Measurements from ENCODE around the gene RHEB.

Gene RHEB

DNA sequence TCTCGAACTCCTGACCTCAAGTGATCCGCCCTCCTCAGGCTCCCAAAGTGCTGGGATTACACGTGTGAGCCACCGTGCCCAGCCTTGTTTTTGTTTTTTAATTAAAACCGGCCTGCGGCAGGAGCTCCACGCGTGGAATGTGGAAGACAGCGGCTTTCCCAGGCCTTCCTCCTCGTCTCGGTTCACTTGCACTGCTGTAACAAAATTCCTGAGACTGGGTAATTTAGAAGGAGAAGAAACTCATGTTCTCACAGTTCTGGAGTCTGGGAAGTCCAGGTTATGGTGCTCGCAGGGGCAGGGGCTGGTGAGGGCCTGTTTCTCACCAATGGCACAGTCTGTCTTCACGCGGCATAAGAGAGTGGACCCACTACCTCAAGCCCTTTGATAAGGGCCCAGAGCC is 65.4 kb downstream of the RHEB start:
- H3K4me3 ChIP-seq (ENCODE audit: low read length): no peak overlapping the region
- H3K9me3 ChIP-seq (ENCODE audit: control insufficient read depth, insufficient read depth, low read length): no peaks in the 10 kb centered on the region
- no peaks in the 10 kb centered on the region for H3K36me3 ChIP-seq (ENCODE audit: control insufficient read depth, low read length)
- H3K4me2 ChIP-seq (ENCODE audit: low read length): no peak overlapping the region
- no peaks in the 10 kb centered on the region for H4K20me1 ChIP-seq (ENCODE audit: control insufficient read depth, insufficient read depth, low read depth, low read length)
- H3K79me2 ChIP-seq (ENCODE audit: control insufficient read depth, low read length): no peaks in the 10 kb centered on the region
- peaks cover 9% of the 10 kb centered on the region; the same call in 1 of the 2 replicates for H3K27me3 ChIP-seq (ENCODE audit: control insufficient read depth, low read length)
- TF ChIP-seq, protein P1, sequence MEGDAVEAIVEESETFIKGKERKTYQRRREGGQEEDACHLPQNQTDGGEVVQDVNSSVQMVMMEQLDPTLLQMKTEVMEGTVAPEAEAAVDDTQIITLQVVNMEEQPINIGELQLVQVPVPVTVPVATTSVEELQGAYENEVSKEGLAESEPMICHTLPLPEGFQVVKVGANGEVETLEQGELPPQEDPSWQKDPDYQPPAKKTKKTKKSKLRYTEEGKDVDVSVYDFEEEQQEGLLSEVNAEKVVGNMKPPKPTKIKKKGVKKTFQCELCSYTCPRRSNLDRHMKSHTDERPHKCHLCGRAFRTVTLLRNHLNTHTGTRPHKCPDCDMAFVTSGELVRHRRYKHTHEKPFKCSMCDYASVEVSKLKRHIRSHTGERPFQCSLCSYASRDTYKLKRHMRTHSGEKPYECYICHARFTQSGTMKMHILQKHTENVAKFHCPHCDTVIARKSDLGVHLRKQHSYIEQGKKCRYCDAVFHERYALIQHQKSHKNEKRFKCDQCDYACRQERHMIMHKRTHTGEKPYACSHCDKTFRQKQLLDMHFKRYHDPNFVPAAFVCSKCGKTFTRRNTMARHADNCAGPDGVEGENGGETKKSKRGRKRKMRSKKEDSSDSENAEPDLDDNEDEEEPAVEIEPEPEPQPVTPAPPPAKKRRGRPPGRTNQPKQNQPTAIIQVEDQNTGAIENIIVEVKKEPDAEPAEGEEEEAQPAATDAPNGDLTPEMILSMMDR (IDR thresholded peaks at IDR 0.05; ENCODE audit: low read depth, low read length, poor library complexity, severe bottlenecking): no peak
- no peak for TF ChIP-seq EZH2phosphoT487 (IDR thresholded peaks at IDR 0.05; ENCODE audit: borderline replicate concordance, low read length)
- H3F3A ChIP-seq (ENCODE audit: control insufficient read depth, insufficient read depth): no peaks in the 10 kb centered on the region
- no peaks in the 10 kb centered on the region for H3K4me1 ChIP-seq (ENCODE audit: control insufficient read depth, low read length)
- H3K9me2 ChIP-seq (replicated peaks; ENCODE audit: control insufficient read depth, low read length): no peaks in the 10 kb centered on the region
- H3K27ac ChIP-seq (ENCODE audit: low read depth, low read length): no peak overlapping the region

DNA sequence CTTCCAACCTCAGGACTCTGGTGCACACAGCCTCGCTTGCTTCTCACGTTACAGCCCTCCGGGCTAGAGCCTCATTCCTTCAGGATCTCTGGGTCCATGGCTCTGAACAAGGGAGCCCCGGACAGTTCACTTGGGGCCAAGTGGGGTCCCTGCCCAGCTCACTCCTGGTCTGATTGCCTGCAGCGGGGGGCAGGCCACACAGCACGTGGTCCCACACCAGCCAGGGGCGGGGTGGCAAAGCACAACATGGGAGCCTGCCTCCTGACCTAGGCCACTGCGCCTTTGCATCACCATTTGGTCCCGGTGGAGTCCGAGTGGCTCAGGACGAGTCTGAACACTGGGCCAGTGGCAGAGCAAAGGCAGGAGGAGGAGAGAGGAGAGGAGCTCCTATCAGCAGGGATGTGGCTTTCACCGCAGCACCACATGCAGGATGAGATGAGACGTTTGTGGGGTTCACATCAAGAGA is 66.3 kb downstream of the RHEB start:
- TF ChIP-seq, protein P1 (IDR thresholded peaks at IDR 0.05; ENCODE audit: low read depth, low read length, poor library complexity, severe bottlenecking): no peak
- TF ChIP-seq EZH2phosphoT487 (IDR thresholded peaks at IDR 0.05; ENCODE audit: borderline replicate concordance, low read length): no peak
- H3K79me2 ChIP-seq (ENCODE audit: control insufficient read depth, low read length): no peaks in the 10 kb centered on the region
- no peak overlapping the region for H3K4me2 ChIP-seq (ENCODE audit: low read length)
- peaks cover 9% of the 10 kb centered on the region; the same call in 1 of the 2 replicates for H3K27me3 ChIP-seq (ENCODE audit: control insufficient read depth, low read length)
- H3K9me2 ChIP-seq (replicated peaks; ENCODE audit: control insufficient read depth, low read length): no peaks in the 10 kb centered on the region
- H3K4me3 ChIP-seq (ENCODE audit: low read length): no peak overlapping the region
- no peaks in the 10 kb centered on the region for H3K4me1 ChIP-seq (ENCODE audit: control insufficient read depth, low read length)
- H3K27ac ChIP-seq (ENCODE audit: low read depth, low read length): no peak overlapping the region
- H3K9me3 ChIP-seq (ENCODE audit: control insufficient read depth, insufficient read depth, low read length): no peaks in the 10 kb centered on the region
- no peaks in the 10 kb centered on the region for H4K20me1 ChIP-seq (ENCODE audit: control insufficient read depth, insufficient read depth, low read depth, low read length)
- no peaks in the 10 kb centered on the region for H3F3A ChIP-seq (ENCODE audit: control insufficient read depth, insufficient read depth)
- H3K36me3 ChIP-seq (ENCODE audit: control insufficient read depth, low read length): no peaks in the 10 kb centered on the region

DNA sequence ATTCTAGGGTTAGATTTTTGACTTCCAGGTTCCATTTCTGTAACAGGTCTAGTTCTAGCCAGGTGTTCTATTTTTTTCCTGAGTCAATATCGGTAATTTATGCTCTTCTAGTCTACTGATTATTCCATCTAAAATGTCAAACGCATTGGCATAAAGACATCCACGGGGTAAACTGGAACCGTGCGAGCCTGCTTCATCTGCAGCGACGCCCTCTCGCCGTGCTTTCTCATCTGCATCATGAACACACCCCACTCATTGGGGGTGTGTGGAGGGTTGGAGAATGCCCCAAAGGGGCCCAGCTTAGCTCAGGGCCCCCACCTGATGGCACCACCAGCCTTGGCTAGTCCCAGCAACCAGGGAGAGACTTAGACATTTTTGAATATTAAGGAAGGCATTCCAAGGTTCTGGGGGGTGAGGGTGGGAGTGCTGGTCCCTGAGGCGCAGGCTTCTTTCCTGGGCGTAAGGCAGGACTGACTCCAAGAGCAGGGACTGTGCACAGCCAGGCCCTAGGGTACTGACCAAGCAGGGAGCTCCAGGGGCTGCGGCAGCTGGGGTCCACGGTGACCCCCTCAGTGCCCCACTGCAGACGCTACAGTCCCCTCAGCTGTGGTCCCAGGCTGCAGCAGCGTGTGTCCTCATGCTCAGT is 66.9 kb downstream of the RHEB start:
- Histone ChIP-seq H3K27ac (ENCODE audit: low read depth, low read length) (no peak overlapping the region), H3K4me2 (ENCODE audit: low read length) (no peak overlapping the region), H3K36me3 (ENCODE audit: control insufficient read depth, low read length) (no peaks in the 10 kb centered on the region), H3K9me3 (ENCODE audit: control insufficient read depth, insufficient read depth, low read length) (no peaks in the 10 kb centered on the region), H3K4me1 (ENCODE audit: control insufficient read depth, low read length) (no peaks in the 10 kb centered on the region), H3K79me2 (ENCODE audit: control insufficient read depth, low read length) (no peaks in the 10 kb centered on the region), H4K20me1 (ENCODE audit: control insufficient read depth, insufficient read depth, low read depth, low read length) (no peaks in the 10 kb centered on the region), H3K27me3 (ENCODE audit: control insufficient read depth, low read length) (peaks cover 9% of the 10 kb centered on the region; the same call in 1 of the 2 replicates), H3K4me3 (ENCODE audit: low read length) (no peak overlapping the region), H3F3A (ENCODE audit: control insufficient read depth, insufficient read depth) (no peaks in the 10 kb centered on the region), H3K9me2 (replicated peaks; ENCODE audit: control insufficient read depth, low read length) (no peaks in the 10 kb centered on the region)
- TF ChIP-seq EZH2phosphoT487 (IDR thresholded peaks at IDR 0.05; ENCODE audit: borderline replicate concordance, low read length): no peak
- TF ChIP-seq, protein P1 (IDR thresholded peaks at IDR 0.05; ENCODE audit: low read depth, low read length, poor library complexity, severe bottlenecking): no peak
